GM21723 (cell line): Measurements from ENCODE around the gene GMNC.

Source experiments
- ATAC-seq: cut with Tn5 transposase; IDR thresholded peaks from one replicate; pipeline ENCODE4 v1.9.1; 2021; ENCODE audit warnings: mild to moderate bottlenecking, moderate library complexity; ENCODE audit not compliant: unreplicated experiment

Gene GMNC

DNA sequence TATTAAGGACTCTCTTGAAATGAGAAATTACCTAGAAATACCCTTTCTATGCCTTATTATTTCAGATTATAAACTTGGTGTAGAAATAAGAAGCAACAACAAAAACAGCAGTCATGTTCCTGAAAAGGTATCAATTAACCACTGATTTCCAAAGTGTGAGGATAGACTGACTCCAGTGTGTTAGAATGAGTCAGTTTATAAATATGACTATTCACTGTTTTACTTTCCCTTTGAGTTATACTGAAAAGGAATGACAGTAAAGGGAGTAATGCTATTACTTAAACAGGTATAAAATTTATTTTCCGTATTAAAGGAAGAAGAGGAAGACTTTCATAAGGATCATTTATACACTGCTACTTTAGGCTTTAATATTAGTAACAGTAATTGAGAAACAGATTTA, 12.9 kb downstream of the GMNC start:
- no peak for ATAC-seq

DNA sequence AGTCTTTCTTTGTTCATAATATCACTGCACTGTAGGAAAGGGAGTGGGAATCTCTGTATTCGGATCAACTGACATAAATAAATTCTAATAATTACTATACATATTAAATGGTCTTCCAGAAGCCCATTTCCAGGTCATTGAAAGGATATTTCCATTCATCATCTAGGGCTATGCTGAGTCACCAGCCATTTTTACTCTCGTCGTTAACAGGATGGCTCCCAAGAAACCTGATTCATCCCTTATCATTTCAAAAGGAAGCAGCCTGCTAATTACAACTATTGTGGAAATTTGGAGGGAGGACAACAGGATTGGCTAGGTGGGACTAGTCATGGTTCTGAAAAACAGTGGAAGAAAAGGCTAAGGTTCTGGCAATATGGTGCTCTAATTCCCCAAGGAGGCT, 13.6 kb downstream of the GMNC start:
- no peak for ATAC-seq

DNA sequence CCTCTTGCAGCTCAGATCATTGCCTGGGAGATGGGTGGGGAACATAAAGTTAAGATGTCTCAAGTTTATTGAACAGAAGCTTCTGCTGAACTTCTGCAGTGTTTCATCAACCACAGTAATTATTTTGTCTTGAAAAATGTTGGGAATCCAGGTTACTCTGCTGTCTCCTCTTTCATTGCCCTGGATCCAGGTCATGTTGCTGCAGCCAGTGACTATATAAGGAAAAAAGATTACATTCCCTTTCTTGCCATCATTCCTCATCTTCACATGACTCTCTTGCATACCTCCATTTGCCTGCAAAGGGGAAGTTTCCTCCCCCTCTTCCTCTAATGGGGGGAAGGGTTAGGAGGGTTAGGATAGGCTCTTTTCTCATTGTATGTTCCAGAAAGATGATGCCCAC, 15.1 kb downstream of the GMNC start:
- ATAC-seq: no peak

DNA sequence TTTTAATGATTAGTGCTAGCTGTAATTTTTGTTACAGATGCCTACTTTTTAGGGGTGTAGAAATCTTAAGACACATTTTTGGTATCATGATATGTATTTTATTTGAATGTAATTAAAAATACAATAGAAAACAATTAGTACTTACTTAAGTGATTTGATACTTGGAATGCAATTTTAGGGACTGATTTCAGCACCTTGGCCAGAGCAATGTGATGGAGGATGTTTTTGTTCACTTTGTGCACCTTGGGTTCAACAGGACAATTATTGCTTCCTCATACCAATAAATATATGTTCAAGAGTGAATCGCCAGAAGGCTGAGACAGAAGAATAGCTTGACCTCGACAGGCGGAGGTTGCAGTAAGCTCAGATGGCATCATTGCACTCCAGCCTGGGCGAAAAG, 22.3 kb downstream of the GMNC start:
- ATAC-seq: no peak

DNA sequence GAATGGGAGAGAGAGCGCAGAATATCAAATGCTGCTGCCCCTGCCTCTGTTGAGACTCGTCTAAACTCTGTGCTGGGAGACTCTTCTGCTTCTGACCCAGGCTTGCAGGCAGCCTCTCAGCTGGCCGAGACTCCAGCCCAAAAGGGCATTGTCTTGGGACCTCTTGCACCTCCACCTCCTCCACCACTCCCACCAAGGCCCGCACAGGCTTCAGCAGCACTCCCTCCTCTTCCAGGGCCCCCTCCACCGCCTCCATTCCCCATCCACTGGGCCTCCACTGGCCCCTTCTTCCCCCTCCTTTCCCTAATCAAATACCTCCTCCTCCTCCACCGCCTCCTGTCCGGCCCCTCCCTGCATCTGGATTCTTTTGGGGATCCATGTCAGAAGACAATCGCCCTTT, 31.3 kb downstream of the GMNC start:
- ATAC-seq: no peak

DNA sequence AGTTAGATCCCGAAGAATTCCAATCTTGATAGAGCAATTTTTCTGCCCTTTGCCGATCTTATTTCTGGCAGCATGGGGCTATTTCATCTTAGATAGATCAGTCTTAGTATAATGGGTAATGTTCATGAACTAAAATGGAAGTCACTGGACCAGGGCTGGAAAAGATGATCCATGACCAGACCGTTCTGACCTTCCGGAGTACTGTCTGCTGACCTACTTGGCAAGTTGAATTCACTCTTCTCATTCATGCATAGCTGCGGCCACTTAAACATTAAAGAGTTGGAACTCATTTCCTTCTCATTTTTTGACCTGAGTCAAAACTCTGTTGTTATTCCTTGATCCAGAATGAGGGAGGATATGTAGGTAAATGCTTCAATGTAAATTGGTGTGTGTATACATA, 32.5 kb downstream of the GMNC start:
- no peak for ATAC-seq

DNA sequence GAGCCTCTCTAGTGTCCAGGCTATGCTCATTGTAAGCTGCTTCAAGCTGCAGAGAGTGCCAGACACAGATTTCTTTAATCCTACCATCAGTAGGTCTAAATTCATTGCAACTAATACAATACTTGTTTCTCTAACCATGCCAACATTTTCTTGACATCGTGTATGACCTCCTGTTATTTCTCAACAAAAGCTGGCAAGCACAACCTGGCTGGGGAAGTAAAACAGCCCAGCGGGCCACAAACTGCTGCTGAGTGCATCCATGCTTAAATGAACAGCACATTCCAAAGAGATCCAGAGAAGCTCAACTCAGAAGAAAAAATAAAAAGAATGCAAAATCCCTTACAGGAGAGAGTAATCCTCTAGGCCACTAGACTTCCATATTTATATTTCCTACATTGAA, 36.5 kb downstream of the GMNC start:
- no peak for ATAC-seq

DNA sequence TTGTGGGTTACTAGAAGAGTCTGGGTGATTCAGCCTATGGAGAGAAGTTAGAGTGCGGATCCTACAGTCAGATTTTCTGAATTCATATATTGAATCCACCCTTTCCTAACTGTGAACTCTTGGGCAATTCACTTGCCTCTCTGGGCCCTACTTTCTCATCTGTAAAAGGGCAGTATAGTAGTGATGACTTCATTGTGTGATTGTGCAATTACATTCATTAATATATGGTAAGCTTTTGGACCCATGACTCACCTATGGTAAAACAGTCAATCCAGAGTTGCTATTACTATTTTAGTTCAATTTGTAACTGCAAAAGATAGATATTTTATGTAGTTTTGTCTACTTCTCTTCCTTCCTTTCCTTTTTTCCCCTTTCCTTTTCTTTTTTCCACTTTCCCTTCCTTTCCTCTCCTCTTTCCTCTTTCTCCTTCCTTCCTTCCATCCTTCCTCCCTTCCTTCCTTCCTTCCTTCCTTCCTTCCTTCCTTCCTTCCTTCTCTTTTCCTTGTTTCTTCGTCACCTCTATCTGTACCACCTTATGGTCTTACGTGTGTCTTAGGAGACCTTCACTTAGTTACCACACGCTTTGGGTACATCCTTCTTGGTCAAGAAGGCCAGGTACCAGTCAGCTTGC, 37.0 kb downstream of the GMNC start:
- ATAC-seq: no peak

DNA sequence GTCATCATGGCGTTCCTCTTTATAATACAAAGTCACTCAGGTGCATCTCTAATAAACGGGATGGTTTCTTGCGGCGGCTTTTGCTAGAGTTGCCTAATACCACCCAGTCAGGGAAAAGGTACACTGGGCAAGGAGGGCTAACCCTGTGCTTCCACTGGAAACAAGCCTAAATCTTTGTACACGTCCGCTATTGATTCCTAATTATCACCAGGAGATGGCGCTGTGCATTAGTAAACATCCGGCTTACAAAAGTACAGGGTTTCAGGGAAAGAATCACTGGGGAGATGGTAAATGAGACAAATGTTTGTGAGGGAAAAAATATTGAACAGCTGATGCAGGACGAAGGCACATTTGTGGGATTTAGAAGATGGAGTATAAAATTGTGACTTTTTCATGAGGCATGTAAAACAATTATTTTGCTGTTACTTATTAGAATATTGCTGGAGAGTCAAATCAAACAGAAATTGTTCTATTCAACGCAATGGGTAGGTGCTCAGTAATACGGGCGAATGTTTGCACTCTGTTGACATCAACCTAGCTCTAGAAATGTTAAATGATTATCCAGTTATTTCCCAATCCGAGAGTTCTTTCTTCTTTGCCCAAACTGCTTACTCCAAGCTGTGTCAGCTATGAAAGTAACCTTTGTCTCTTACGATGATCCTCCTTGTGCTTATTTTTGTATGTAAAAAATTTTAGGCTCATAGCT, 50.6 kb downstream of the GMNC start:
- peak; percentile 82 for ATAC-seq

DNA sequence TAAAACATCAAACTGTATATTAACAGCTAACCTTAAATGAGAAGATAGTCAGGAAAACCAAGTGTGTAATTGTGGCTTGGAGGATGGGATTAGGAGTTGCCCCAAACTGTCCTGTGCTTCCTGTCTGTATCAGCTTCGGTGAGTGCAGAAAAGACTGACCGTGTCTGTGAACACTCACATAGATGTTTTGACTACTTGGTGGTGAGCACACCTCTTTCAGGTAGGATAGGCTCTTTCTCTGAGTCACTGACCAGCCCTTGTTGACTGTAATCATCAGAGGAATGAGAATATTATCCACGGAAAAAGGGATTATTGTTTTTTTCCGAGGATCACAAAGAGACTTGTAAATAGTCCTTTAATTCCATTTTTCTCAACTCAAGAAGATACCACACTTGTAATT, 51.5 kb downstream of the GMNC start:
- ATAC-seq: no peak

DNA sequence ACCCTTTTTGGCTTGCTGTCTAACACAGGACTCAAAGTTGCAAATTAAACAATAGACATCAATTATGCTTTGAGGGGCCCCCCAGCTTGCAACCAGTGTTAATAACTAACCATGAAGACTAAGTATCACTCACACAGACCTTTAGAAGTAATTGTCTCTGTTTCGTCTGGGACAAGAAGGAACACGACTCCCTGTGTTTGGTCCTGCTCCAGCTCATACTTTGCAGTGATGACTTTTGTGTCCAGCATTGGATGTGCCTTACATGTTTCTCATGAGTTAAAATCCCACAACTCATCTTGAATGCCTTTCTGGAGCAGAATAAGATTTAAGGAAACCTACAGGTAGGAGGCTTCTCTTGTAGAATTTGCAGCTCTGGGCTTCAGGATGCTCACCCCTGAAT, 53.1 kb downstream of the GMNC start:
- ATAC-seq: no peak

DNA sequence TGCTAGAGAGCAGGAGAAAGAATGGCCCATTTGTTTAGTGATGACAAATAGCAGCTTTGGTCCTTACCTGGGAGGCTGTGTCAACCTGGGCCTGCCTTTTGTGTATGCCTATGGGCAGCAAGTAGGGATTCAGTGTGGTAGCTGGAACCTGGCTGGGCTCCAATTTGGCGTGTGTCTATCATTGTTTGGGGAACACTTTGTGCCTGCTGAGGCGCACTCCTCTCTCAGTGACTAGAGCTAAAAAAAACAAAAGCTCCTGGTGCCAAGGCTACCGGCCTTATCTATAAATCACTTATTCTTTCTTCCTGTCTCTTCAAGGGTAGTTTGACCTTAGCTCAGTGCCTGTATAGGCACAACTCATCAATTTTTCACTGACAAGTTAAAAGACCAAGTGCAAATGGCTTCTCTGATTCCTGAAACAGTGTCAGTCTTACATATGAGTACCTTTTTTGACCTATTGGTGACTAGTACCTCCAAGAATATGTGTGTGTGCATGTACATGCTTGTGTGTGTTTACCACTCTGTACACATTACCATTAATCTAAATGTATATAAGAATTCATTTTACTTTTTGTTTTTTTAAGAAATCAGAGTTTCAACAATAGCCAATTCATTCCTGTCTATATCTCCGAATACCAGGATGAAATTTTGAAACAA, 54.6 kb downstream of the GMNC start:
- no peak for ATAC-seq
